Right ventricle myocardium inferior (tissue), 1 donor: Measurements from ENCODE around the gene FTL. TPM values are rescaled to one million over a fixed set of nuclear protein-coding genes. Genes with fewer than 3 reads are reported as not detected.
"Not testable (repeated sequence)": the region's sequence is repeated elsewhere in the genome, so short reads cannot be mapped to it uniquely, and the experiment has no call there.

Experiments
- ATAC-seq: fragments of 200-7000 bp; cut with Tn5 transposase; one replicate; pipeline ENCODE4 v1.9.1; 2020; ENCODE audit warnings: mild to moderate bottlenecking, moderate library complexity
- DNase-seq: peaks from one replicate; pipeline ENCODE4 v3.0.0; 2021; ENCODE audit errors: missing footprints
- intact Hi-C: fragments of 100-400 bp; cut with DNase I; formaldehyde crosslinking; loops from one replicate; pipeline ENCODE4 v1.11.0; 2022
- long read RNA-seq: library from polyadenylated mRNA; unstranded; transcript quantifications from one replicate; pipeline ENCODE4 v2.0.0, GENCODE V29; 2021
- total RNA-seq: library from RNA; stranded (reverse); fragmentation: NEBNext Ultra II Directional; extraction: Animal tissue kit (Norgen Biotek cat#: 25700); gene quantifications from one replicate; pipeline ENCODE4 v1.2.1, GENCODE V29; 2021
- donor health status: DM: no; HTN: yes; CAD: no; lungs with severe emphysema.

FTL gene
- total RNA-seq = 1,007 TPM
- long read RNA-seq, transcript FTL-201 (4 exons, 878 nt) = major isoform, 676 of 688 reads
- long read RNA-seq, partial matches to known transcripts = 10 of 688 reads
- long read RNA-seq, other reads (novel, unspliced or antisense) = 2 of 688 reads

GRCh38 chr19:48965040-48965805 is at the start of gene FTL:
FTL (plus strand) TSS chr19:48965309; CDS start chr19:48965508, 199 bp downstream.
- DNase-seq (peak; percentile 99), ATAC-seq (peak; percentile 89)
- intact Hi-C loops = loop anchor here (2.0 kb wide), 2 partner anchors 28 to 92 kb away; partner anchors contain the start of genes GYS1, PPP1R15A and RUVBL2

- no peak for DNase-seq
- intact Hi-C loops = no loop called here
- no peak for ATAC-seq
Measured at GRCh38 chr19:48915757-48916156, 49.4 kb upstream of the FTL start.

- intact Hi-C loops = no loop called here
- ATAC-seq (no peak), DNase-seq (no peak)
Measured at GRCh38 chr19:48918071-48918470, 47.0 kb upstream of the FTL start.

- DNase-seq (no peak), ATAC-seq (no peak)
- intact Hi-C loops = no loop called here
Measured at GRCh38 chr19:48918801-48919247, 46.3 kb upstream of the FTL start.

- intact Hi-C loops, DNase-seq, ATAC-seq: not testable (repeated sequence)
Measured at GRCh38 chr19:48919271-48919670, 45.8 kb upstream of the FTL start.

GRCh38 chr19:48920949-48921348 is 44.2 kb upstream of the FTL start:
- intact Hi-C loops = no loop called here
- ATAC-seq (no peak), DNase-seq (no peak)

GRCh38 chr19:48921721-48922500 is 43.2 kb upstream of the FTL start:
- ATAC-seq (no peak), DNase-seq (no peak)

GRCh38 chr19:48922548-48923490 is 42.3 kb upstream of the FTL start:
- ATAC-seq (peak; percentile 8), DNase-seq (no peak)
- intact Hi-C loops = no loop called here

More at GRCh38 chr19:48921721-48922500, 43.2 kb upstream of the FTL start:
- intact Hi-C loops = no loop called here

GRCh38 chr19:48925240-48925843 is 39.8 kb upstream of the FTL start:
- no peak for DNase-seq
- intact Hi-C loops = no loop called here
- no peak for ATAC-seq

GRCh38 chr19:48925890-48926289 is 39.2 kb upstream of the FTL start:
- ATAC-seq, intact Hi-C loops, DNase-seq: not testable (repeated sequence)

GRCh38 chr19:48926909-48927308 is 38.2 kb upstream of the FTL start:
- ATAC-seq (no peak), DNase-seq (no peak)
- intact Hi-C loops = no loop called here

GRCh38 chr19:48927692-48928091 is 37.4 kb upstream of the FTL start:
- DNase-seq, ATAC-seq, intact Hi-C loops: not testable (repeated sequence)

GRCh38 chr19:48928164-48929025 is 36.7 kb upstream of the FTL start:
- DNase-seq (no peak), ATAC-seq (no peak)
- intact Hi-C loops = no loop called here

GRCh38 chr19:48933382-48933932 is 31.7 kb upstream of the FTL start, which contains the start of gene DHDH:
DHDH (plus strand) TSS chr19:48933699; CDS start chr19:48933722, 23 bp downstream.
- peak; percentile 80 for DNase-seq
- ATAC-seq = peak; percentile 81
- intact Hi-C loops = no loop called here

GRCh38 chr19:48934837-48935236 is 30.3 kb upstream of the FTL start:
- DNase-seq = no peak
- intact Hi-C loops = no loop called here
- ATAC-seq = no peak

- DNase-seq = no peak
- no peak for ATAC-seq
- intact Hi-C loops = no loop called here
Measured at GRCh38 chr19:48935864-48936263, 29.2 kb upstream of the FTL start.

- no peak for ATAC-seq
- intact Hi-C loops = no loop called here
- no peak for DNase-seq
Measured at GRCh38 chr19:48938256-48938655, 26.9 kb upstream of the FTL start.
